Heart left ventricle (tissue), 13 donors: ENCODE results near the gene PCCA.

ENCODE experiments used
- CTCF ChIP-seq, 12 donors: fragments of 200-600 bp; sonication (generic) in 4 of 12; IDR thresholded peaks; one replicate each; pipeline versions ENCODE4 v1.5.0 to v1.8.0; 2018 to 2022; ENCODE audit warnings: antibody characterized with exemption in 12 of 12, mild to moderate bottlenecking in 5 of 12
- POLR2A ChIP-seq, 2 donors: fragments of 450-650 bp; IDR thresholded peaks; one replicate each; pipeline ENCODE4 v1.6.1; 2017; ENCODE audit warnings: antibody characterized with exemption in 2 of 2, mild to moderate bottlenecking in 2 of 2, moderate library complexity in 2 of 2
- donor health status: ischemic (EF 13 %, LVEDD 7.1; RV severe dilation, severe dysfunction).
- donor health status: DM: no; HTN: yes; CAD: no.
- donor health status: DM: no; HTN: no; CAD: no.
- donor health status: ischemic (EF 25% LVEDD 6.9; RV normal size, moderate dysfunction).
- donor health status: ischemic (EF 25% LVEDD 5.7; RV mildly dilated, moderate dysfunction).
- donor health status: ischemic (EF 35%, LVEDD 5.7; RV mildly dilated, moderate dysfunction).
- donor health status: nonischemic (EF 11% LVEDD 7.7; RV severe dilation, severe dysfunction).
- donor health status: DM: yes; HTN: yes; CAD: no.
- donor health status: PGD.
- donor health status: ischemic (EF 29% LVEDD 5.4; RV normal size, mild dysfunction).
- donor health status: nonischemic (EF 23%, LVEDD 6.1; RV moderate dilation, normal function).

- no peak for TF ChIP-seq CTCF (IDR thresholded peaks at IDR 0.05)
- no peak for TF ChIP-seq POLR2A (IDR thresholded peaks at IDR 0.05)
These were observed 86.3 kb downstream of the PCCA start for GRCh38 chr13:100175078-100175802.
